ENCODE data around the gene TIMM10.

GRCh38 chr11:57501953-57502352 lies 28.6 kb downstream of the TIMM10 start:
- TF ChIP-seq EP300 (IDR thresholded peaks at IDR 0.05), result no peak
- no peak for TF ChIP-seq CTCF (IDR thresholded peaks at IDR 0.05)
- no peak for TF ChIP-seq POLR2AphosphoS5 (IDR thresholded peaks at IDR 0.05)
